Gastrocnemius medialis (tissue), 4 donors: ENCODE data around the gene GPATCH8. TPM values are rescaled to one million over a fixed set of nuclear protein-coding genes. Genes with fewer than 3 reads are reported as not detected.
A peak's percentile ranks its signal among the peaks of the same experiment; 100 is the strongest.

Experiments
- ATAC-seq, 2 donors: fragments of 150-250 bp; one replicate each; pipeline ENCODE4 v1.9.1; 2016
- DNase-seq, 2 donors: peaks; one replicate each; pipeline ENCODE4 v3.0.0-alpha.2; 2019
- H3K27ac ChIP-seq, 4 donors: fragments of 200-600 bp; sonication (generic); 1 replicate in 1 of 4; 2 replicates in 3 of 4; pipeline ENCODE4 v1.5.1; 2016 to 2018; ENCODE audit warnings: mild to moderate bottlenecking in 2 of 4, moderate library complexity in 1 of 4
- H3K27me3 ChIP-seq, 3 donors: fragments of 200-600 bp; sonication (generic) in 2 of 3; 1 replicate in 1 of 3; 2 replicates in 2 of 3; pipeline versions ENCODE4 v1.5.1 to v1.6.0; 2016 to 2019; ENCODE audit warnings: mild to moderate bottlenecking in 1 of 3, moderate library complexity in 1 of 3
- H3K36me3 ChIP-seq, 2 donors: fragments of 200-600 bp; sonication (generic) in 1 of 2; one replicate each; pipeline ENCODE4 v1.5.1; 2017 to 2018
- H3K4me1 ChIP-seq, 2 donors: fragments of 200-600 bp; sonication (generic) in 1 of 2; one replicate each; pipeline ENCODE4 v1.5.1; 2016 to 2017; ENCODE audit warnings: mild to moderate bottlenecking in 2 of 2
- H3K4me3 ChIP-seq, 4 donors: fragments of 200-600 bp; sonication (generic) in 3 of 4; 1 replicate in 1 of 4; 2 replicates in 3 of 4; pipeline ENCODE4 v1.5.1; 2016 to 2019; ENCODE audit warnings: mild to moderate bottlenecking in 2 of 4
- H3K9me3 ChIP-seq, 3 donors: fragments of 200-600 bp; sonication (generic) in 2 of 3; 1 replicate in 1 of 3; 2 replicates in 2 of 3; pipeline ENCODE4 v1.5.1; 2016 to 2019
- CTCF ChIP-seq, 5 experiments: fragments of 450-650 bp in 3 of 5; fragments of 200-600 bp in 2 of 5; sonication (generic) in 2 of 5; IDR thresholded peaks in 4 of 5; conservative IDR thresholded peaks in 1 of 5; 1 replicate in 4 of 5; 2 replicates in 1 of 5; pipeline ENCODE4 v1.5.1; 2016 to 2019; ENCODE audit warnings: antibody characterized with exemption in 5 of 5, mild to moderate bottlenecking in 3 of 5, moderate library complexity in 3 of 5
- POLR2A ChIP-seq, 2 donors: fragments of 450-650 bp; IDR thresholded peaks; one replicate each; pipeline ENCODE4 v1.6.1; 2017; ENCODE audit warnings: antibody characterized with exemption in 2 of 2, mild to moderate bottlenecking in 2 of 2, moderate library complexity in 2 of 2
- in situ Hi-C, 4 donors: fragments of 200-750 bp; cut with MboI; loops; one replicate each; pipeline versions ENCODE4 v1.15.0 to v1.8.0; 2017; ENCODE audit warnings: low sequenced_read_pairs in 4 of 4
- intact Hi-C: fragments of 100-400 bp; cut with DNase I; formaldehyde crosslinking; loops from one replicate; pipeline ENCODE4 v1.15.1; 2023; ENCODE audit warnings: low total_unique reads
- total RNA-seq, 4 donors: library from RNA; depleted of rRNA; stranded (reverse); fragments of >200 nt; gene quantifications; one replicate each; pipeline versions ENCODE4 v1.1.0 to v1.2.3, GENCODE V29; 2016

GPATCH8 gene
- total RNA-seq, 4 donors from 2014 or later, result 39.9 to 75.1 (median 50.8) TPM

DNA sequence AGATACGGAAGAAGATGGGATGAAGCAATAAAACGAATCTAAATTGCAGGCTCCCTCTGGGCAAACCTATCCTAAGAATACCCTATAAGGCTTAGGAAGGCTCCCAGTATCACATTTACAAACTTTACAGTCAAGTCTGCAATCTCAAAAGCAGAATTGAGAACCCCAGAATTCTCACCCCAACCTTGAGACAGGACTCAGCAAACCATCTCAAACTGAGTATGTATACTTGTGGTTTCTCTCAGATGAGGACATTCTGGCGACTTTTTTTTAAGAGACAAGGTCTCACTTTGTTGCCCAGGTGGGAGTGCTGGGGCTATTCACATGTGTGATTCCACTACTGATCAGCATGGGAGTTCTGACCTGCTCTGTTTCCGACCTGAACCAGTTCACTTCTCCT lies 94.4 kb downstream of the GPATCH8 start:
- DNase-seq, result no peak
- in situ Hi-C loops (loop anchor here in 3 of 4 donors (10.0 kb wide), 2 partner anchors 86 to 106 kb away; no protein-coding TSS in a partner anchor), intact Hi-C loops (no loop called here)
- Histone ChIP-seq H3K4me3 (no peak overlapping the region), H3K27ac (no peak overlapping the region), H3K9me3 (no peaks in the 10 kb centered on the region), H3K27me3 (no peaks in the 10 kb centered on the region), H3K4me1 (no peaks in the 10 kb centered on the region), H3K36me3 (peaks cover 5 to 23% of the 10 kb centered on the region in 2 donors)
- TF ChIP-seq CTCF (IDR thresholded peaks at IDR 0.05 in 4 of 5, conservative IDR thresholded peaks at IDR 0.05 in 1 of 5) (no peak), POLR2A (IDR thresholded peaks at IDR 0.05) (no peak)
- ATAC-seq, result no peak

DNA sequence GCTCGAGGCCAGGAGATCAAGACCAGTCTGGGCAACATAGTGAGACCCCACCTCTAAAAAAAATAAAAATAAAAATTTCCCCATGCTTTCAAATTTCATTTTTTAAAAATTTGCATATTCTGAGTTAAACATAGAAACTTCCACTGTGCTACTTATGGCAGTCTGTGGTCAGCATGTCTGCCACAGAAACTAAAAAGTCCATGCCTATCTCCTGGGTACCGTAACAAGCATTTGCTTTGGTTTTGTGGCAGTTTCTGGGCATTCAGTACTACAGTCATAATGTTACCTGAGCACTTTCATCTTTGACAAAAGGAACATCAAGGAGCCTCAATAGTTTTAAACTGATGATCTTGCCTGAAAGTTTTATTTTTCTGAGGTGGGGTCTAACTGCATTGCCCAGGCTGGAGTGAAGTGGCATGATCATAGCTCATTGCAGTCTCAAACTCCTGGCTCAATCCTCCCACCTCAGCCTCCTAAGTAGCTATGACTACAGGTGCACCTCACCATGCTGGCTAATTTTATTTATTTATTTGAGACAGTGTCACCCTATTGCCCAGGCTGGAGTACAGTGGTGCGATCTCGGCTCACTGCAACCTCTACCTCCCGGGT lies 100.5 kb downstream of the GPATCH8 start:
- H3K4me3 ChIP-seq, result no peak overlapping the region
- H3K36me3 ChIP-seq, result peaks cover 6 to 76% of the 10 kb centered on the region in 2 donors
- H3K27me3 ChIP-seq, result no peaks in the 10 kb centered on the region
- no peaks in the 10 kb centered on the region for H3K4me1 ChIP-seq
- in situ Hi-C loops, result loop anchor here in 3 of 4 donors (5.0 to 10.0 kb wide), 3 partner anchors 92 to 120 kb away; no protein-coding TSS in a partner anchor
- H3K9me3 ChIP-seq, result no peaks in the 10 kb centered on the region
- intact Hi-C loops, result loop anchor here (5.0 kb wide), 1 partner anchor 100 kb away; the partner anchor contains the start of gene GPATCH8
- DNase-seq, result no peak
- no peak for ATAC-seq
- no peak overlapping the region for H3K27ac ChIP-seq
- TF ChIP-seq CTCF (IDR thresholded peaks at IDR 0.05 in 4 of 5, conservative IDR thresholded peaks at IDR 0.05 in 1 of 5) (no peak), POLR2A (IDR thresholded peaks at IDR 0.05) (no peak)

DNA sequence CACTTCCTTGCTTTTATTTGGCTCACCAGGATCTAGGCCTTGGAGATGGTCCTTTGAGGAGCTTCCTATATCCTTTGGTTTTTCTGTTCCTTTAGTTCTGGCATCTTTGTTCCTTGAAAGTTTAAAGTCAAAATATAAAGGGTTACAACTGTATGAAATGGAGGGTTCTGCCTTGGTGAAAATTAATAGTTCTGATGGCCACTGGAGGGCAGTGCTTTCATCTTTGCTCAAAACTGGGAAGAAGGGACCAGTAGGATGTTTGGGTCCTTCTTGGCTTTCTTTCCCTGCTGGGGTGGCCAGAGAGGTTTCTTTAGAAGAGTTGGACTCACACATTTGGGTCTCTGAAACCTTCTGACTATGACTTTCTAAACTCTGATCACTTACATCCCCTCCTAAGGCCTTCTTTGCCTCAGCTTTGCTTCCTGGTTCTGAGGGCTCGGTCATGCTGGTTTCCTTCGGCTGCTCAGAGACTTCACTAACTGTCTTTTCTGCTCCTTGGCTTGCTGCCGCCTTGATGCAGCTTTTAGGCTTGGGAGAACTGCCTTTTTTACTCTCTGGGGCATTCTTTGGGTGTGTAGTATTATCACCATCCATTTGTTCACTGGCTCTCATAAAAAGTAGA lies 102.9 kb downstream of the GPATCH8 start:
- peaks cover 6 to 71% of the 10 kb centered on the region in 2 donors for H3K36me3 ChIP-seq
- H3K9me3 ChIP-seq, result no peaks in the 10 kb centered on the region
- peak in 1 of 2 donors; percentile 47 for ATAC-seq

More for the DNA sequence above, 102.9 kb downstream of the GPATCH8 start:
- in situ Hi-C loops (loop anchor here in 3 of 4 donors (5.0 to 10.0 kb wide), 3 partner anchors 94 to 122 kb away; no protein-coding TSS in a partner anchor), intact Hi-C loops (loop anchor here (1.0 to 5.0 kb wide), 2 partner anchors 102 to 123 kb away; partner anchors contain the start of gene GPATCH8)
- Histone ChIP-seq H3K27me3 (no peaks in the 10 kb centered on the region), H3K4me3 (no peak overlapping the region), H3K27ac (peak overlapping the region in 2 of 4 donors; percentile 10 to 25), H3K4me1 (no peaks in the 10 kb centered on the region)
- DNase-seq, result no peak
- TF ChIP-seq CTCF (IDR thresholded peaks at IDR 0.05 in 4 of 5, conservative IDR thresholded peaks at IDR 0.05 in 1 of 5) (peak; percentile 35 to 57 (median 53)), POLR2A (IDR thresholded peaks at IDR 0.05) (no peak)
